ENCODE measurements around the gene LRP10. TPM values are rescaled to one million over a fixed set of nuclear protein-coding genes. Genes with fewer than 3 reads are reported as not detected.

LRP10 gene
- total and polyA plus RNA-seq, 2 of the 8 experiments (the other 6 are each of a cell fraction or from before 2014, with no cell fraction given), result 12.4 to 15.6 TPM

- TF ChIP-seq RFX5 (IDR thresholded peaks at IDR 0.05; ENCODE audit: borderline replicate concordance, low read depth, low read length) (no peak), EZH2 (IDR thresholded peaks at IDR 0.05; ENCODE audit: low read depth, low read length, severe bottlenecking) (no peak), CBX8 (IDR thresholded peaks at IDR 0.05; ENCODE audit: borderline replicate concordance, low read depth, low read length) (no peak), MAX (IDR thresholded peaks at IDR 0.05) (peak; percentile 83), RBBP5 (IDR thresholded peaks at IDR 0.05; ENCODE audit: borderline replicate concordance, low read depth, low read length) (peak; percentile 67; the same call in 1 of the 2 replicates), SP4 (IDR thresholded peaks at IDR 0.05; ENCODE audit: low read length) (no peak), BRCA1 (IDR thresholded peaks at IDR 0.05; ENCODE audit: low read depth, low read length) (no peak), POLR2AphosphoS5 (IDR thresholded peaks at IDR 0.05; ENCODE audit: low read depth, low read length) (peak; percentile 54; the same call in 1 of the 2 replicates), NANOG (IDR thresholded peaks at IDR 0.05; ENCODE audit: insufficient read depth, low read depth, low read length, poor library complexity, severe bottlenecking) (no peak), BCL11A (IDR thresholded peaks at IDR 0.05; ENCODE audit: low read depth in 2 of 2, low read length in 2 of 2) (no peak), CBX5 (IDR thresholded peaks at IDR 0.05; ENCODE audit: low read depth, low read length) (no peak), JUND (IDR thresholded peaks at IDR 0.05; ENCODE audit: low read length) (peak; percentile 53; the same call in 1 of the 2 replicates), KDM1A (IDR thresholded peaks at IDR 0.05; ENCODE audit: borderline replicate concordance, low read length) (no peak), YY1 (IDR thresholded peaks at IDR 0.05; ENCODE audit: low read depth, low read length) (peak; percentile 74), CTCF (IDR thresholded peaks at IDR 0.05; ENCODE audit: control extremely low read depth in 1 of 3, insufficient read depth in 1 of 3, low read depth in 1 of 3, low read length in 3 of 3) (peak; percentile 95 to 97 (median 96)), KDM4A (IDR thresholded peaks at IDR 0.05; ENCODE audit: low read depth, low read length, severe bottlenecking) (no peak), HDAC6 (IDR thresholded peaks at IDR 0.05; ENCODE audit: low read depth, low read length) (no peak), ZNF274 (IDR thresholded peaks at IDR 0.05; ENCODE audit: borderline replicate concordance, extremely low read depth, low read length) (no peak), BACH1 (IDR thresholded peaks at IDR 0.05; ENCODE audit: low read length) (peak; percentile 65), CEBPB (IDR thresholded peaks at IDR 0.05; ENCODE audit: low read depth, low read length) (0 out of 2 replicates have a peak, but pooled peaks have one; percentile 0), TCF12 (IDR thresholded peaks at IDR 0.05; ENCODE audit: low read depth, low read length) (0 out of 2 replicates have a peak, but pooled peaks have one; percentile 7), POLR2A (IDR thresholded peaks at IDR 0.05; ENCODE audit: control extremely low read depth in 1 of 2, low read depth in 2 of 2, low read length in 2 of 2) (no peak; a peak in 1 of 3 replicates)
Measured at GRCh38 chr14:22852940-22853767, 18.4 kb upstream of the LRP10 start (continued).
